ENCODE measurements around the gene TTC3.

DNA sequence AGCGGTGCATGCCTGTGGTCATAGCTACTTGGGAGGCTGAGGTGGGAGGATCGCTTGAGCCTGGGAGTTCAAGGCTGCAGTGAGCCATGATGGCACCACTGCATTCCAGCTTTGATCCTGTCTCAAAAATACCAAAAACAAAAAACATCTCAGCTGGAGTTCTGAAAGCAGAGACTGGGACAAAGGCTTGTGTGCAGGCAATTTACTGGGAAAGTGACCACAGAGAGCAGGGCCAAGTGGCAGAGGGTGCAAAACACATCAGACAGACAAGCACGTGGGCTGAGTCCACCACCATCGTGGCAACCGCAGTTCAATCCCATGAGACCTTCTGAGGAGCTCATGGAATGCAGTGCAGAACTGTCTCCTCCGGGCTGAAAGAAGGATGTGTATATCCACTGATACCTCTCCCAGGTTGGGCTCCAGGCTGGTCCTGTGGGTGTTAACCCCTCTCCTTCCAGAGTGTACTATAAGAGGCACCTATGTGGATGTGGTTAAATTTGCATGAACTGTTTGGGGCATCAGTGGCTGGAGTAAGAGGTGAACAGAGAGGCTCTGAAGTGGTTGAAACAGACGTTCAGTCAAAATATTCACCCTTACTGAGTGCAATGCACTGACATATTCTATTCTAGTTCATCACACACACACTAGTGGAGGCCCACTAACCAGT, 11.0 kb upstream of the TTC3 start:
- TF ChIP-seq, protein P1, sequence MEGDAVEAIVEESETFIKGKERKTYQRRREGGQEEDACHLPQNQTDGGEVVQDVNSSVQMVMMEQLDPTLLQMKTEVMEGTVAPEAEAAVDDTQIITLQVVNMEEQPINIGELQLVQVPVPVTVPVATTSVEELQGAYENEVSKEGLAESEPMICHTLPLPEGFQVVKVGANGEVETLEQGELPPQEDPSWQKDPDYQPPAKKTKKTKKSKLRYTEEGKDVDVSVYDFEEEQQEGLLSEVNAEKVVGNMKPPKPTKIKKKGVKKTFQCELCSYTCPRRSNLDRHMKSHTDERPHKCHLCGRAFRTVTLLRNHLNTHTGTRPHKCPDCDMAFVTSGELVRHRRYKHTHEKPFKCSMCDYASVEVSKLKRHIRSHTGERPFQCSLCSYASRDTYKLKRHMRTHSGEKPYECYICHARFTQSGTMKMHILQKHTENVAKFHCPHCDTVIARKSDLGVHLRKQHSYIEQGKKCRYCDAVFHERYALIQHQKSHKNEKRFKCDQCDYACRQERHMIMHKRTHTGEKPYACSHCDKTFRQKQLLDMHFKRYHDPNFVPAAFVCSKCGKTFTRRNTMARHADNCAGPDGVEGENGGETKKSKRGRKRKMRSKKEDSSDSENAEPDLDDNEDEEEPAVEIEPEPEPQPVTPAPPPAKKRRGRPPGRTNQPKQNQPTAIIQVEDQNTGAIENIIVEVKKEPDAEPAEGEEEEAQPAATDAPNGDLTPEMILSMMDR (IDR thresholded peaks at IDR 0.05; ENCODE audit: low read depth, low read length): no peak
- no peak for TF ChIP-seq POLR2A (IDR thresholded peaks at IDR 0.05; ENCODE audit: extremely low read depth, insufficient read length)
- TF ChIP-seq, protein P2, sequence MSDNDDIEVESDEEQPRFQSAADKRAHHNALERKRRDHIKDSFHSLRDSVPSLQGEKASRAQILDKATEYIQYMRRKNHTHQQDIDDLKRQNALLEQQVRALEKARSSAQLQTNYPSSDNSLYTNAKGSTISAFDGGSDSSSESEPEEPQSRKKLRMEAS (IDR thresholded peaks at IDR 0.05; ENCODE audit: low read depth, low read length): no peak
- no peak for TF ChIP-seq MYC (IDR thresholded peaks at IDR 0.05; ENCODE audit: low read depth, low read length)
